HepG2 (cell line): ENCODE data around the gene GTPBP6. TPM values are rescaled to one million over a fixed set of nuclear protein-coding genes. Genes with fewer than 3 reads are reported as not detected.

Experiments
- ARID4A ChIP-seq: sonication (generic); formaldehyde crosslinking; IDR thresholded peaks from 2 replicates; pipeline ENCODE4 v1.5.0; 2020; ENCODE audit warnings: mild to moderate bottlenecking, missing genetic modification reagents, borderline replicate concordance
- BATF2 ChIP-seq: sonication (generic); formaldehyde crosslinking; IDR thresholded peaks from 2 replicates; pipeline ENCODE4 v1.8.0; 2022; ENCODE audit warnings: mild to moderate bottlenecking, missing genetic modification reagents, moderate library complexity
- CEBPG ChIP-seq: IDR thresholded peaks from 2 replicates; pipeline ENCODE4 v1.6.1; 2016
- CENPT ChIP-seq: sonication (generic); formaldehyde crosslinking; IDR thresholded peaks from 2 replicates; pipeline ENCODE4 v1.8.0; 2022; ENCODE audit warnings: low read depth, mild to moderate bottlenecking, moderate library complexity, missing genetic modification reagents
- DRAP1 ChIP-seq: IDR thresholded peaks from 2 replicates; pipeline ENCODE4 v1.6.1; 2016; ENCODE audit warnings: missing genetic modification reagents, missing compliant biosample characterization
- HBP1 ChIP-seq: IDR thresholded peaks from 2 replicates; pipeline ENCODE4 v1.6.1; 2016; ENCODE audit warnings: low read depth, control low read depth
- HCFC1 ChIP-seq: fragments of 150-350 bp; IDR thresholded peaks from 2 replicates; pipeline ENCODE4 v1.6.1; 2014; ENCODE audit warnings: low read depth, low read length
- HDAC1 ChIP-seq: sonication (generic); formaldehyde crosslinking; IDR thresholded peaks from 2 replicates; pipeline ENCODE4 v1.5.1; 2020; ENCODE audit warnings: mild to moderate bottlenecking, missing genetic modification reagents
- HOXA3 ChIP-seq: sonication (generic); formaldehyde crosslinking; IDR thresholded peaks from 2 replicates; pipeline ENCODE4 v1.5.0; 2020; ENCODE audit warnings: missing genetic modification reagents
- MED1 ChIP-seq: sonication (generic); formaldehyde crosslinking; IDR thresholded peaks from 2 replicates; pipeline ENCODE4 v1.4.0; 2020; ENCODE audit warnings: missing genetic modification reagents
- NFE2L2 ChIP-seq: fragments of 150-350 bp; IDR thresholded peaks from 2 replicates; pipeline ENCODE4 v1.6.1; 2014; ENCODE audit warnings: low read length
- RAD51 ChIP-seq: fragments of 450-650 bp; IDR thresholded peaks from 2 replicates; pipeline ENCODE4 v1.6.1; 2016; ENCODE audit warnings: borderline replicate concordance
- RARG ChIP-seq: sonication (generic); formaldehyde crosslinking; IDR thresholded peaks from 2 replicates; pipeline ENCODE4 v1.4.0; 2020; ENCODE audit warnings: low read depth, mild to moderate bottlenecking, missing genetic modification reagents
- TBL1XR1 ChIP-seq: fragments of 150-350 bp; IDR thresholded peaks from 2 replicates; pipeline ENCODE4 v1.6.1; 2014; ENCODE audit warnings: borderline replicate concordance, low read length; ENCODE audit not compliant: partially characterized antibody
- TBP ChIP-seq: sonication (generic); formaldehyde crosslinking; IDR thresholded peaks from 2 replicates; pipeline ENCODE4 v1.5.0; 2020; ENCODE audit warnings: missing genetic modification reagents
- TBX2 ChIP-seq: sonication (generic); formaldehyde crosslinking; IDR thresholded peaks from 2 replicates; pipeline ENCODE4 v1.5.0; 2020; ENCODE audit warnings: missing genetic modification reagents, mild to moderate bottlenecking, borderline replicate concordance
- TEAD3 ChIP-seq: optimal IDR thresholded peaks from 2 replicates; pipeline ENCODE3; 2016; ENCODE audit warnings: borderline replicate concordance
- ZC3H4 ChIP-seq: sonication (generic); formaldehyde crosslinking; IDR thresholded peaks from 2 replicates; pipeline ENCODE4 v1.4.0; 2020; ENCODE audit warnings: missing genetic modification reagents, borderline replicate concordance
- ZNF17 ChIP-seq: sonication (generic); formaldehyde crosslinking; IDR thresholded peaks from 2 replicates; pipeline ENCODE4 v1.5.0; 2020; ENCODE audit warnings: mild to moderate bottlenecking, missing genetic modification reagents
- ZNF569 ChIP-seq: sonication (generic); formaldehyde crosslinking; IDR thresholded peaks from 2 replicates; pipeline ENCODE4 v1.5.0; 2020; ENCODE audit warnings: mild to moderate bottlenecking, missing genetic modification reagents, moderate library complexity, borderline replicate concordance
- ZNF678 ChIP-seq: sonication (generic); formaldehyde crosslinking; IDR thresholded peaks from 2 replicates; pipeline ENCODE4 v1.4.0; 2020; ENCODE audit warnings: mild to moderate bottlenecking, missing genetic modification reagents
- ZNF740 ChIP-seq: sonication (generic); formaldehyde crosslinking; IDR thresholded peaks from 2 replicates; pipeline ENCODE4 v1.4.0; 2020; ENCODE audit warnings: missing genetic modification reagents
- ZSCAN25 ChIP-seq: sonication (generic); formaldehyde crosslinking; IDR thresholded peaks from 2 replicates; pipeline ENCODE4 v1.8.0; 2022; ENCODE audit warnings: mild to moderate bottlenecking, missing genetic modification reagents
- polyA plus RNA-seq, 8 experiments: library from polyadenylated mRNA; depleted of rRNA in 3 of 8; stranded (reverse) in 7 of 8; unstranded in 1 of 8; fragments of >200 nt; fragmentation: Illumina TruSeq in 4 of 8; extraction: Trizol in 4 of 8; gene quantifications; 2 replicates each; pipeline versions ENCODE4 v1.2.1 to v1.2.3, GENCODE V29; 2011 to 2016; ENCODE audit warnings: low read depth in 4 of 8, missing spikeins in 1 of 8, mixed read lengths in 1 of 8; ENCODE audit not compliant: insufficient read depth in 1 of 8
- total RNA-seq, 5 experiments: library from RNA; depleted of rRNA; stranded (reverse); fragments of >200 nt; fragmentation: Illumina TruSeq; extraction: Trizol; gene quantifications; 2 replicates each; pipeline ENCODE4 v1.2.3, GENCODE V29; 2016; ENCODE audit warnings: low read depth in 1 of 5
- TF ChIP-seq, protein P1 (sequence below): IDR thresholded peaks from 2 replicates; pipeline ENCODE4 v1.6.1; 2012; ENCODE audit warnings: inconsistent platforms

The GTPBP6 gene
- total and polyA plus RNA-seq, 2 of the 13 experiments (the other 11 are each of a cell fraction or from before 2014, with no cell fraction given), result 20.2 to 39.6 TPM

- TF ChIP-seq HOXA3 (CRISPR knock-in tag) (no peak), MED1 (CRISPR knock-in tag) (0 out of 2 replicates have a peak, but pooled peaks have one; percentile 49), TBX2 (CRISPR knock-in tag) (peak; percentile 27; the same call in 1 of the 2 replicates), TEAD3 (no peak), ZNF678 (CRISPR knock-in tag) (no peak), RAD51 (no peak), HDAC1 (CRISPR knock-in tag) (peak; percentile 19; the same call in 1 of the 2 replicates), TBL1XR1 (no peak), TBP (CRISPR knock-in tag) (no peak), ZNF17 (CRISPR knock-in tag) (no peak), BATF2 (CRISPR knock-in tag) (no peak), NFE2L2 (no peak), RARG (no peak), HBP1 (no peak; the same call in 1 of the 2 replicates), ZSCAN25 (CRISPR knock-in tag) (peak; percentile 99), ZC3H4 (CRISPR knock-in tag) (no peak), ZNF569 (CRISPR knock-in tag) (no peak), CEBPG (no peak), ARID4A (CRISPR knock-in tag) (no peak; the same call in 1 of the 2 replicates), CENPT (CRISPR knock-in tag) (no peak), HCFC1 (no peak), DRAP1 (CRISPR knock-in tag) (no peak), ZNF740 (CRISPR knock-in tag) (no peak)
- TF ChIP-seq, protein P1, sequence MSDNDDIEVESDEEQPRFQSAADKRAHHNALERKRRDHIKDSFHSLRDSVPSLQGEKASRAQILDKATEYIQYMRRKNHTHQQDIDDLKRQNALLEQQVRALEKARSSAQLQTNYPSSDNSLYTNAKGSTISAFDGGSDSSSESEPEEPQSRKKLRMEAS, result no peak
These were observed 37.2 kb downstream of the GTPBP6 start, which contains the start of gene PLCXD1 (continued) for GRCh38 chrX:281166-281999.
